Gastroesophageal sphincter (tissue), 4 donors: Measurements from ENCODE around the gene MAN2B1. TPM values are rescaled to one million over a fixed set of nuclear protein-coding genes. Genes with fewer than 3 reads are reported as not detected.

Experiments
- ATAC-seq: fragments of 150-250 bp; one replicate; pipeline ENCODE4 v1.9.1; 2016; ENCODE audit warnings: mild to moderate bottlenecking, moderate library complexity
- H3K27ac ChIP-seq, 4 donors: fragments of 200-600 bp; sonication (generic) in 3 of 4; 1 replicate in 3 of 4; 2 replicates in 1 of 4; pipeline ENCODE4 v1.5.1; 2016 to 2019
- H3K27me3 ChIP-seq: fragments of 200-600 bp; sonication (generic); one replicate; pipeline ENCODE4 v1.5.1; 2019
- H3K36me3 ChIP-seq, 2 donors: fragments of 200-600 bp; sonication (generic); one replicate each; pipeline ENCODE4 v1.5.1; 2019; ENCODE audit warnings: control low read depth in 1 of 2
- H3K4me1 ChIP-seq, 3 donors: fragments of 200-600 bp; sonication (generic); 1 replicate in 2 of 3; 2 replicates in 1 of 3; pipeline ENCODE4 v1.5.1; 2016 to 2019; ENCODE audit warnings: control low read depth in 2 of 3
- H3K4me3 ChIP-seq, 2 donors: fragments of 200-600 bp; sonication (generic); one replicate each; pipeline ENCODE4 v1.5.1; 2019; ENCODE audit warnings: mild to moderate bottlenecking in 1 of 2, moderate library complexity in 1 of 2
- H3K9me3 ChIP-seq, 3 donors: fragments of 200-600 bp; sonication (generic); one replicate each; pipeline ENCODE4 v1.5.1; 2017 to 2019; ENCODE audit warnings: control low read depth in 2 of 3
- EP300 ChIP-seq: sonication (generic); formaldehyde crosslinking; IDR thresholded peaks from one replicate; pipeline ENCODE4 v1.6.1; 2017; ENCODE audit warnings: antibody characterized with exemption, mild to moderate bottlenecking
- POLR2A ChIP-seq, 2 donors: fragments of 450-650 bp; IDR thresholded peaks; one replicate each; pipeline ENCODE4 v1.6.1; 2017; ENCODE audit warnings: antibody characterized with exemption in 2 of 2, mild to moderate bottlenecking in 2 of 2, moderate library complexity in 1 of 2
- POLR2AphosphoS5 ChIP-seq: sonication (generic); formaldehyde crosslinking; IDR thresholded peaks from one replicate; pipeline ENCODE4 v1.6.1; 2017; ENCODE audit warnings: antibody characterized with exemption
- WGBS, 2 donors: methylation state at CpG; one replicate each; pipeline ENCODE4 v1.1.5; 2018; ENCODE audit warnings: low coverage in 1 of 2; 5-methylcytosine and 5-hydroxymethylcytosine counted together
- total RNA-seq, 4 donors: library from RNA; depleted of rRNA; stranded (reverse); fragments of >200 nt; gene quantifications; one replicate each; pipeline ENCODE4 v1.1.0, GENCODE V29; 2016
- TF ChIP-seq, protein P1 (sequence below), 4 experiments: fragments of 200-600 bp in 2 of 4; fragments of 450-650 bp in 2 of 4; sonication (generic) in 1 of 4; IDR thresholded peaks; one replicate each; pipeline ENCODE4 v1.5.1; 2017 to 2019; ENCODE audit warnings: antibody characterized with exemption in 4 of 4, mild to moderate bottlenecking in 2 of 4, moderate library complexity in 2 of 4

Gene MAN2B1
- total RNA-seq, 4 donors from 2014 or later, result 61.3 to 98.1 (median 70.8) TPM

DNA sequence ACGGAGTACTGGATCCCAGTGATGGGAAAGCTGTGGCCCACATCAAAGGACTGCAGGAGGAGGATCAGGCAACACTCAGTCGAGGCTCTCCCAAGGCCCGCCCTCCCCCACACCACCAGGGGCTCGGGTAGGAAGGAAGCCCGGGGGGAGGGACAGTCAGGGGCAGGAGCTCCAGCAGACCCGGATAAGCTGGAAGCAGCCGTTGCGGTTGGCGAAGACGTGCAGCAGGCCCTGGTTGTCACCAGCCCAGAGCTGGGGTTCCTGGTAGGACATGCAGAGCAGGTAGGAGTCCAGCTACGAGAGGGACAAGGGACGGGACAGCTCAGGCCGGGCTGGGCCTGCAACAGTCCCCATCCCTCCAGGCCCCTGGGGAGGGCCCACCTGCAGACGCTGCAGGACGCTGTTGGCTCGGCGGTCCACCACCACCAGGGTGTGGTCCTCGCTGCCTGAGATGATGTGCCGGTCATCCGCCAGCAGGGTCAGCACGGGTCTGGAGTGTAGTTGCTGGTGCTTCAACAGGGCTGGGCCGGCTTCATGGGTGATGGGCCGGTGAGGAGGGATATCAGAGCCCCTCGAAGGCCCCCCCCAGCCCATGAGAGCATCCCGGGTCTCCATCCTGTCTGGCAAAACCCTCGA lies 23.2 kb upstream of the MAN2B1 start:
- H3K36me3 ChIP-seq, result peaks cover 0 to 6% of the 10 kb centered on the region in 2 donors
- no peak for ATAC-seq
- no peaks in the 10 kb centered on the region for H3K27me3 ChIP-seq
- WGBS, 2 donors, result 74% methylated on average over 11 of the region's 26 CpGs; no CpG with 5 or more reads in 1 of the 2 donors
- TF ChIP-seq, protein P1, sequence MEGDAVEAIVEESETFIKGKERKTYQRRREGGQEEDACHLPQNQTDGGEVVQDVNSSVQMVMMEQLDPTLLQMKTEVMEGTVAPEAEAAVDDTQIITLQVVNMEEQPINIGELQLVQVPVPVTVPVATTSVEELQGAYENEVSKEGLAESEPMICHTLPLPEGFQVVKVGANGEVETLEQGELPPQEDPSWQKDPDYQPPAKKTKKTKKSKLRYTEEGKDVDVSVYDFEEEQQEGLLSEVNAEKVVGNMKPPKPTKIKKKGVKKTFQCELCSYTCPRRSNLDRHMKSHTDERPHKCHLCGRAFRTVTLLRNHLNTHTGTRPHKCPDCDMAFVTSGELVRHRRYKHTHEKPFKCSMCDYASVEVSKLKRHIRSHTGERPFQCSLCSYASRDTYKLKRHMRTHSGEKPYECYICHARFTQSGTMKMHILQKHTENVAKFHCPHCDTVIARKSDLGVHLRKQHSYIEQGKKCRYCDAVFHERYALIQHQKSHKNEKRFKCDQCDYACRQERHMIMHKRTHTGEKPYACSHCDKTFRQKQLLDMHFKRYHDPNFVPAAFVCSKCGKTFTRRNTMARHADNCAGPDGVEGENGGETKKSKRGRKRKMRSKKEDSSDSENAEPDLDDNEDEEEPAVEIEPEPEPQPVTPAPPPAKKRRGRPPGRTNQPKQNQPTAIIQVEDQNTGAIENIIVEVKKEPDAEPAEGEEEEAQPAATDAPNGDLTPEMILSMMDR (IDR thresholded peaks at IDR 0.05), result no peak
- no peak for TF ChIP-seq EP300
- TF ChIP-seq POLR2A (IDR thresholded peaks at IDR 0.05), result no peak
- no peak for TF ChIP-seq POLR2AphosphoS5
- H3K4me3 ChIP-seq, result no peak overlapping the region
- H3K27ac ChIP-seq, result no peak overlapping the region
- H3K4me1 ChIP-seq, result no peaks in the 10 kb centered on the region
- H3K9me3 ChIP-seq, result no peaks in the 10 kb centered on the region

DNA sequence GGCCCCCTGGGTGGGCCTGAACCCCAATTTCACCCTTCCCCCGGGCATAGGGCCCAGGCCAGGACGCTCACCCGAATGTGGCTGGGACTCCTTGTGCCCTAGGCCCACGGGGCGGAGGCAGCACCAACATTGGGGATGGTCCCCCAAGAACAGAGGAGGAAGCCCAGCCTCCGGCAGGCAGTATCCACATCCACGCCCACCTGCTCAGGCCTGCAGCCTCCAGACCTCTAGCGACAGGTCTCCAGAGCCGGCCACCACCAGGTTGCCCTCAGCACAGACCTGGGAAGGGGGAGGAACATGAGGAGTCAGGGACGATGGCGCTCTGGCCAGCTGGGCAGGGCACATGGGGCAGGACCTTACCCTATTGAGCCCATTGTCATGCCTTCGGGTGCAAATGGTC lies 22.5 kb upstream of the MAN2B1 start:
- WGBS, 2 donors, result 100% methylated on average over 2 of the region's 12 CpGs; no CpG with 5 or more reads in 1 of the 2 donors
- no peak overlapping the region for H3K4me3 ChIP-seq
- no peak for ATAC-seq
- TF ChIP-seq, protein P1 (IDR thresholded peaks at IDR 0.05), result no peak
- TF ChIP-seq POLR2AphosphoS5 (no peak), POLR2A (IDR thresholded peaks at IDR 0.05) (no peak), EP300 (no peak)
- peaks cover 0 to 6% of the 10 kb centered on the region in 2 donors for H3K36me3 ChIP-seq
- H3K9me3 ChIP-seq, result no peaks in the 10 kb centered on the region
- no peaks in the 10 kb centered on the region for H3K27me3 ChIP-seq
- no peaks in the 10 kb centered on the region for H3K4me1 ChIP-seq
- no peak overlapping the region for H3K27ac ChIP-seq

DNA sequence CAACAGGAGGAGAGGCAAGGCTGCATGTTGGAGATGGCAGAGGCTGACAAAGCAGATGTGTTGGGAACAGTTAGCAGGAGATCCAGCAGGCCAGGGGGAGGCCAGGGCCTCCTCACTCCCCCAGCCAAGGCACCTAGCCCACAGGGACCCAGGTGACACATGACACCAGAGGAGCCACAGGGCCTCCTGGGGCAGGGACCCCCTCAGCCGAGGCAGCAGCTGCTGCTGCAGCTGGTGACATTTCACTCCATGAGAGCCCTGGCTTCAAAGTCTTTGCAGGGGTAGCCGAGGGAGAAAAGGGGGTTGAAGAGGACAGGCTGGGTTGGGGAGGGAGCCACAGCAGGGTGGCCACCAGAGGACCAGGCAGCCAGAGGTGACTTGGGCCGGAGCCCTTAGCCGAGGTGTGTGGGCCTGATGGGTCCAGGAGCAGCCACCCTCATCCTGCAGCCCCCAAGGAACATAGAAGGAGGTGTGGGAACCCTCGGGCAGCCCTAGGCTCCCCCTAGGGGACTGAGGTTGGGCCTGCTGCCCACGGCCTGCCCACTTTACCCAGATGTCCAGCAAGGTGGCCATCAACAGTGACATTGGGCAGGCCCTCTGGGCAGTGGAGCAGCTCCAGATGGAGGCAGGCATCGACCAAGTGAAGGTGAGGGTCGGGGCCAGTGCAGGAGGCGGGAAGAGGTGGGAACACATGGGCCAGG lies 21.1 kb upstream of the MAN2B1 start, which contains the start of gene GNG14:
GNG14 (plus strand) TSS at position 503 of the 701 bp plus-strand sequence; CDS start at position 554, 51 bp downstream.
- no peaks in the 10 kb centered on the region for H3K9me3 ChIP-seq
- no peak for ATAC-seq
- H3K27ac ChIP-seq, result no peak within 1 kb of the TSS
- H3K36me3 ChIP-seq, result peaks cover 0 to 6% of the 10 kb centered on the region in 2 donors
- no peaks in the 10 kb centered on the region for H3K27me3 ChIP-seq
- no peak within 1 kb of the TSS for H3K4me3 ChIP-seq
- no peaks in the 10 kb centered on the region for H3K4me1 ChIP-seq
- no peak for TF ChIP-seq EP300
- TF ChIP-seq POLR2AphosphoS5, result no peak
- TF ChIP-seq POLR2A (IDR thresholded peaks at IDR 0.05), result no peak
- TF ChIP-seq, protein P1 (IDR thresholded peaks at IDR 0.05), result no peak
- WGBS, 2 donors, result 66% methylated on average over 2 of the region's 9 CpGs; no CpG with 5 or more reads in 1 of the 2 donors

DNA sequence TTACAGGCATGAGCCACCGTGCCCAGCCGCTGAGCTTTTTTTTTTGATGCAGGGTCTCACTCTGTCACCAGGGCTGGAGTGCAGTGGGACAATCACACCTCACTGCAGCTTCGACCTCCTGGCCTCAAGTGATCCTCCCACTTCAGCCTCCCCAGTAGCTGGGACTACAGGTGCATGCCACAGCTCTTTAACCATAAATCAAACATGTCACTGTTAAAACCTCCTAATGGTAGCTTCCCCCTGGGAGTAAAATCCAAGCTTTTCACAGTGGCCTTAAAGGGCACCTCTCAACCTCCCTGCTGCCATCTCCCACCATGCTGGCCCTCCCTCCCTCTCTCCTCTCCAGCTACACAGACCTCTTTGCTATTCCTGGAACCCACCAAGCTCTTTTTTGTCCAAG lies 19.3 kb upstream of the MAN2B1 start:
- H3K9me3 ChIP-seq, result no peaks in the 10 kb centered on the region
- no peaks in the 10 kb centered on the region for H3K27me3 ChIP-seq
- WGBS, 2 donors, result 80% methylated on average over 3 of the region's 3 CpGs; no CpG with 5 or more reads in 1 of the 2 donors
- no peak for ATAC-seq
- peaks cover 0 to 6% of the 10 kb centered on the region in 2 donors for H3K36me3 ChIP-seq
- H3K27ac ChIP-seq, result no peak overlapping the region
- no peak overlapping the region for H3K4me3 ChIP-seq
- H3K4me1 ChIP-seq, result peaks cover 0 to 8% (median under 1%) of the 10 kb centered on the region in 3 donors
- TF ChIP-seq EP300 (no peak), POLR2A (IDR thresholded peaks at IDR 0.05) (no peak), POLR2AphosphoS5 (no peak)
- TF ChIP-seq, protein P1 (IDR thresholded peaks at IDR 0.05), result no peak
